Retina (tissue), 1 donor: ENCODE data around the gene SSBP2.
A peak's percentile ranks its signal among the peaks of the same experiment; 100 is the strongest.
"Not testable (repeated sequence)": the region's sequence is repeated elsewhere in the genome, so short reads cannot be mapped to it uniquely, and the experiment has no call there.

Experiments
- DNase-seq: peaks from one replicate; pipeline ENCODE4 v3.0.0-alpha.2; 2016

The SSBP2 gene

DNA sequence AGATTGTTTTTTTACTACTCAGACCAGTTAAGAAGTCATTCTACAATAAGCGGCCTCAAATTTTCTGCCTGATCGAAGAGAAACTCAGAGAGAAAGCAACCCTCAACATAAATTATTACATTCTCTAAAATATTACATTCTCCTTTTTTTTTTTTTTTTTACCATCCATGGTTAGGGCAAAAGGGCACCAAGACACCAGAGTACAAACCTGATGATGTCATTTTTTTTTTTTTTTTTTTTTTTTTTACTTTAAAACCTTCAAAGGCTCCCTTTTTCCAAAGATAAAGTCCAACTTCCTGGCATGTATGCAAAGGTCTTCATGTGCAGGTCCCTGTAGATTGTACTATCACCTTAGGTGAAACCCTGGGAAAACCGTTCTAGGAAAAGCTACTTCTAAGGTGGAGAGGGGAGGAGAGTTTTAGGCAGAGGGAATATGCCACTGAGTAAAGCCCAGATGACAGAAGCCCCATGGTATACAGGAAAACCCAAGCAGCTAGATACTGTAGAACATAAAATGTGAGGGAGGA lies 104.4 kb downstream of the SSBP2 start:
- DNase-seq: no peak

DNA sequence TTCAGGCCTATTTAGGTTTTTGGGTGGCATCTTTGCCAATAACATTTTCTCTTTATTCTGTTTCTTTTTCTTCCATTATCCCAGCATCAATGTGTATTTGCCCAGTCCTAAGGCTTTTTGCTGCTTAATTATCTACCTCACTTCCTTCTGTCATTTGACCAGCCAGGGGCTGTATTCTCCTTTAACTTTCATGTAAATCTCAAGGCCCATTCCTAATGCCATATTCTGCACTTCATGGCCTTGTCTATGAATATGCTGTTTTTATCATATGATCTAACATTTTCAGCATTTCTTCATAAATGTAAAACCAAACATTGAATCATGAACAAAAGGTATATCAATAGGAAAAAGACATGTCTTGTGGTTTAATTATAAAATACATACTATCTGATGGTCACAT lies 108.7 kb downstream of the SSBP2 start:
- no peak for DNase-seq

DNA sequence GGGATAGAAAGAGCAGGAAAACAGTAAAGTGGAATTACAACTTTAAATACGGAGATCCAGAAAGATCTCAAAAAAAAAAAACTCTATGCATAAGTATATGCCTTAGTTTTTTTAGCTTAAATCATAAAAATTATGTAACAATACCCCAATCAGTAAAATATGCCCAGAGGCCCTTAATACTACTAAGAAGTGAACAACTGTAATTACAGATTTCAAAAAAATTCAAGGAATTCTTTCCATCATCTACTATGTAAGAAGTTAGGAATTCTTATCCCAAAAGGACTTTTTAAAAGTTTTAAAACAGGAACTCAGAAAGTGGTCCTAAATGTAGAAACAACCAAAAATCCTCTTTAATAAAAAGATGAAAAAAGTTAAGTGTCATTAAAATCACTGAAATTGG lies 111.3 kb downstream of the SSBP2 start:
- no peak for DNase-seq

DNA sequence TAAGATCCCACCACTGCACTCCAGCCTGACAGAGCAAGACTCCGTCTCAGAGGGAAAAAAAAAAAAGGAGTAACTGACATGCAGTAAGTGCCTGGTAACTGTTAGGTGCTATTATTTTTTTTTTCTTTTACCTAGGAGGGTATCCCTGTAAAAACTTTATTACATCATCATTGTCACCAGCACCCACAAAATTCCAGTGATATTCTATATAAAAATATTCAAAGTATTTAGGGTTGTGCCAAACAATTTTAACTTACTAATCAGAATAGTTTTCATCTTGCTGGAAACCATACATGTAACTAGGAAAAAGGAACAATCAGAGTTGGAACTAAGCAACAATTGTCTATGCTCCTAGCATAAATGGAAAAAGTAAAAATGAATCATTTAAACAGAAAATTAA lies 112.4 kb downstream of the SSBP2 start:
- DNase-seq: no peak

DNA sequence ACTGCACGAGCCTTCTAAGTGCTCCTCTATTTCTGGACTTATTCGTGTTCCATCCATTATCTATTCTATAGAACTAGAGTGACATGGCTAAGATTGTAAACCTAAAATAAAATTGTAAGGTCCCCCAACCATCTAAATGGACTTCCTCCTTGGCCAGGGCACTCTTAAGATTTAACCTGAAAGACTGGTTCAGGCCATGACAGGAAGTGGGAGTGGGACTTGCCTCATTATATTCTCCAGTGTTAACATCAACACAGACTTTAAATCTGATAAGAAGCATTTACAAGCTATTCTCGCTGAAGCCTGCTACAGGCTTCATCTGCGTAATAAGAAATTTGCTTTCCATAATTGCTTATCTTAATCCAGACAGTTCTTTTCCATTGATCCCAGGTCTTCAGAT lies 117.0 kb downstream of the SSBP2 start:
- DNase-seq: no peak

DNA sequence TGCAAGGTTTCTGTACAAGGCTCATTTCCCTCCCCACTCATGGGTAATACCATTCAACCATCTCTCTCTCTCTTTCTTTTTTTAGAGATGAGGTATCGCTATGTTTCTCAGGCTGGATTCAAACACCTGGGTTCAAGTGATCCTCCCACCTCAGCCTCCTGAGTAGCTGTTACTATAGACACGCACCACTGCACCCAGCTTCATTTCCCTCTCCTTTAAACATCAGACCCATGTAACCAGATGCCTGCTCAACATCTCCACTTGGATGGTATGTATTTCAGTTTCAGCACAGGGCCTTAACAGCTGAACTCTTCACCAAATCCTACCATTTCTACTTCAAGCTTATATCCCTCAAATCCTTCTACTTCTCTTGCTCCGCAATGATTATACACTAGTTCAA lies 117.4 kb downstream of the SSBP2 start:
- DNase-seq: no peak

DNA sequence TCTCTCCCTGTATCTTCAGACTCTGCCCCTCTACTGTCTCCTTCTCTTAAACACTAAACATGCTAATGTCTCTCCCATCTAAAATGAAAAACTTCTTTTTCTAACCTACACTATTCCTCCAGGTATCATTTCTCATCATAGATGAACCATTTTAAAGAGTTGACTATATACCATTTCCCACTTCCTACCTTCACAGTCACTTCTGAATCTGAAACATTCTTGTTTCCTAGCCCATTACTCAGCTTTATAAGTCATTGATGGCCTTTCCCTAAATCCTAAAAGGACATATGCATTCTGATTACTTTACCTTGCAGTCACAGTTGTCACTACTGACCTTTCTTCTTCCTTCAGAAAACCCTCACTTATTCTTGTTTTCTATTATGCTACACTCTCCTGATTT lies 118.2 kb downstream of the SSBP2 start:
- no peak for DNase-seq

DNA sequence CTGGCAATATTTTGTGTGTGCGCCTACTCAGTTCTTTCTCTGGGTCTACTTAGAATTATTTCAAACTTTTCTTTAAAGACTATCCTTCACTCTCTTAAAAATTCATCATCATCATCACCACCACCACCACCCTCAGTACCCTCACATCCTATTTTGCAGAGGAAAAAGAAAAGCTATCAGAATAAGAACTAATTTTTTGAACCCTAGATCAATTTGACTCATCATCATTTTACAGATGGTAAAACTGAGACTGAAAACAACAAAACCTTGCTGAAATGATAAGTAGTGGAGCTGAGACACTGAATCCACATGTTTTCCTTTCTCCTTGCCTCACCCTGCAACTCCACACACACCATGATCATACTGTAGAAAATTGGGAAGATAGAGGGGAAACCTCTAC lies 119.3 kb downstream of the SSBP2 start:
- DNase-seq: no peak

DNA sequence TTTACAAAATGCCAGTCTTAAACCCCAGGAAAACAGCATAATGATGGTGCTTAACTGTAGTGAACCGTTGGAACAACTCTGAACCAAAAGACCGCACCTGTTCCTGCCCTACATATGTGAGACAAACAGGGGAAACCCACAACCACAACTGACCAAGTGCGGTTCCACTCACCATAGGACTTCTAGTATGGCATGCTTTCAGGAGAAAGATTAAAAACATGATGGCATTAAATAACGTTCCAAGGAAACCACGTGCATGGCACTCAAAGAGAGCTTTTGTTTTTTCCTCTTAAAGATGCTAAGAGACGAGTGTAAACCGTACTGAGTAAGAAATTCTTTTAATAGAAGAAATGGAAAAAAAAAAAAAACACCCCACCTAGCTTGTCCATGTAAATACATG lies 119.8 kb downstream of the SSBP2 start:
- no peak for DNase-seq

DNA sequence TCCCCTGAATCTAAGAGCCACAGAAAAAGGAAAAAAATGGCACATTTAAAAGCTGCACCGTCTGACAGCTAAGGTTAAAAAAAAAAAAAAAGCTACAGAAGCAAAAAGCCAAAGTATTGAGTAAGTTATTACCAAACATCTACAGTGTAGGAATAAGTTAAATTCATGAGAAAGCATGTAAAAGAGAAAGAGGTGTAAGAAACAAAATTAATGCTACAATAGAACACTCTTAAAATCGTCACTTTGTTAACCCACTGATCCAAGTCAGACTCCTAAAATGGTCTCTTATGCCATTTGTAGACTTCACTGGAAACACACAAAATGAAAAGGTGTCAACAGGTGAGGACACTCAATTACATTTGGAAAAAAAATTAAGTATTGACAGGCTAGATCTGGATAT lies 120.2 kb downstream of the SSBP2 start:
- no peak for DNase-seq

DNA sequence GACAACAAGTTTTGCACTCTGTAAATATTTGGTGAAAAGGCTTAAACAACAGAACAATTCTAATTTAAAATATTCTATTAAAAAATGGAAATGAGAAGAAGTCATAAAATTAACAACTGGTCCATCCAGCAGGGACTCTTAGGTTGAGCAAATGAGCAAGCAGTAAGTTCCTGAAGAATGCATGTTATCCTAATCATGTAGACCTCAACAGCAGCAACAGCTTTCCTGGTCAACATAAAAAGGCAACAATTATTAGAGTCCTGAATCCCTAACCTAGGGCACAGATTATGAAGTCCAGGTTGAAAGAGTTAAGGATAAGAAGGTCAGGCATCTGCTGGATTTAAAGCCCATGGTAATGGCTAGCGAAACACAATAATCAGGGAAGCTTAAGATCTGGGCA lies 120.9 kb downstream of the SSBP2 start:
- no peak for DNase-seq

DNA sequence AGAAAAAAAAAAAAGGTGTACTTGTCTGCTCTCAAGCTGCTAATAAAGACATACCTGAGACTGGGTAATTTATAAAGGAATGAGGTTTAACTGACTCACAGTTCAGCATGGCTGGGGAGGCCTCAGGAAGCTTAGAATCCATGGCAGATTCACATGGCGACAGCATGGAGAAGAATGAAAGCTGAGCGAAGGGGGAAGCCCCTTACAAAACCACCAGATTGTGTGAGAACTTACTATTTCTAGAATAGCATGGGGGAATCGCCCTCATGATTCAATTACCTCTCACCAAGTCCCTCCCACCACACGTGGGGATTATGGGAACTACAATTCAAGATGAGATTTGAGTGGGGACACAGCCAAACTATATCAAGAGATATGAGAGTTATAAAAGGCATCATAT lies 122.8 kb downstream of the SSBP2 start:
- not testable (repeated sequence) for DNase-seq

DNA sequence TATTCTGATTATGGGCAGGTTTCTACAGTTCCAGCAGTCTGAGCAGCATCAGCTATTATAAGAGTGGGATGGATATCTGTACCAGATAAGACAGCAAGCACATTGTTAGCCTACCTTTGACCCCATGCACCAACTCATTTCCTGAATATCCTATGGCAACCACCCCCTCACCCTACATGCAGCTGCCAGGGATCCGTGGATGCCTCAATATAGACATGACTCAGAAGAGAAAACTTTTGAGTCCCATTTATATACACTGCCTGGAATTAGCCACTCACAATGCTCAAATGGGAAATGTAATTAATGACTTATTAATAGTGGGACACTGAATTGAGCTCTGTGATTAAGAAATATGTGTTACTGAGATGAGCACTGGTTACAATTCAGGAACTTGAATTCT lies 124.4 kb downstream of the SSBP2 start:
- peak; percentile 4 for DNase-seq

DNA sequence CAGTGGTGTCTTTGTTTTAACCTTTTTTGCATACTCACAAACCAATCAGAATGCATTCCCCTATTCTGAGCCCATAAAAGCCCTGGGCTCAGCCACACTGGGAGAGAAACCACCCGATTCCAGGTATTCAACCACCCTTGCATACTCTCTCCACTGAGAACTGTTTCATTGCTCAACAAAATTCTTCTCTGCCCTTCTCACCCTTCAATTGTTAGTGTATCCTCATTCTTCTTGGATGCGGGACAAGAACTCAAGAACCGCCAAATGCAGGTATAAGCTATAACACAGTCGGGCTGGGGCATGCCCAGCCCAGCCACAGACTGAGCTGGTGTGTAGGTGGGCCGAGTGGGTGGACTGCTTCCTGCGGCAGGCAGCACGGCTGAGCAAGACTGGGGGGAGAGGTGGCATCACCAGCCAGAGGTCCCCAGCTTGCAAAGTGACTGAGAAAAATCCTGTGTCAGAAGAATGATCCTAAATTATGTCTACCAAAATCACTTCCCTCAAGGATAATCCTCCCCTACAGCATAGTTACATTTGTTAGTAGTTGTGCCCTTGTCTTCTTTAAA lies 141.0 kb downstream of the SSBP2 start:
- no peak for DNase-seq

DNA sequence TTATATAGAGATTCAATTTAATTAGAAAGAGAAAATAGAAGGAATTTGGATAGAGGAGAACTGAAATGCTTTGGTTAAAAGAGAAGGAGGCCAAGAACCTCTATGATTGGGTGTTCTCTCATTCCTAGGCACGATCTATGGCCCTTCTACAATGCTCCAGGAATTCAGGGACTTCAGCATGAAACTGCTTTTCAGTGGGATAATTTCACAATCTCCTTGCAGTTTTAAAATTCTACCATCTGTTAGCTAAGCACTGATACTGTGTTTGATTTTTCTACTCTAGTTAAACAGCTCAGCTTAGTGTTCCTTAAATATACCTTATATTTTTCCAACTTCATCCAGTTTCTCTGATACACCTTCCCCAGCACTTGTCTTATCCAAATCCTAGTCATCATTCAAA lies 141.9 kb downstream of the SSBP2 start:
- DNase-seq: no peak

DNA sequence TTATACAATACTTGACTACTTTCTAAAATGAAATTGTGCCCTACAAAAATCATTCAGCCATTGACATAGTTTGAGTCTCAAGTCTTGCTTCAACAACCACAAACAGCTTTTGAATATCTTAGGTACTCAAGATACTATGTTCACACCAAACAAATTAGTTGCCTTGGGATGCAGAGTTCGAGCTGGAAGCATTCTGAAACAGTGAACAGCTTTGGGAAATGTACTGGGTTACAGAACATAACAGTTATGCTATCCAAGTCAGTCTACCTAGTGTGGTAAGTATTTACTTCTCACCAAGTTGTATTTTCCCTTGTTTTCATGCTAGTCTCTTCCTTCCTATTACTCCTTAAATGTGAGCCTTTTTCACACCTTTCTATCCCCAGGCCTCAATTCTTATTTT lies 143.2 kb downstream of the SSBP2 start:
- no peak for DNase-seq

DNA sequence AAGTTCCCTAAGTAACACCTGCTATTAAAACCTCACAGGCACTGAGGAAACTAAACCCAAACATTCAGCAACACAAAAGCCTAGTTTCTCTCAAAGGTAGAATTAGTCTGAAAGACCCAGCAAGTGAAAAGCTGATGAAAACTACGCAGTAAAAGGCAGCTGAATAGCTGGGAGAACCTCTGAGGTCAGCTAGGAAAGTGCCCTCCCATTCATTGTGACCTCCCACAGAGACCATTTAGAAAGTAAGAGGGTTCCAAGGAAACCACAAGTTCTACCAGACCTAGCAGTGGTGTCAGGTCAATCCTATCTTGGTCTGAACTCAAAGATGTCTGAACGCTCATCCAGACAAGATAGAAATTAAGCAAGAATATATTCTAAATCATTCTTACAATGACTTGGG lies 144.7 kb downstream of the SSBP2 start:
- no peak for DNase-seq

DNA sequence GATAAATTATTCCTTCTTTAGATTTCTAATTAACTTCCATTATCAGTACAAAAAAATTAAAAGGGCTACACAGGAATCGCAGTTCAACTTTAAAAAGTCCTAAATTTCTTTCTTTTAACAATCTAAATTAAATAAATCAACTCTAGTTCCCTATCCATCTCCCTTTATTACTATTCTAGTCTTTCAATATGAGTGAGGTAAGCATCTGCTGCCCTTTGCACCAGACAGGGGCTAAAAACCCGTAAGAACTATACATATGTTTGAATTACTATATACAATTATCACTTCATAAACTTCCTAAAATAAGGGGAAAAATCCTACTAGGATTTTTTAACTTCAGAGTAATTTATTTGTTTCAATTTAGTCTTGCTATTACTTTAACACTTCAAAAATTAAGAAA lies 145.6 kb downstream of the SSBP2 start:
- DNase-seq: no peak

DNA sequence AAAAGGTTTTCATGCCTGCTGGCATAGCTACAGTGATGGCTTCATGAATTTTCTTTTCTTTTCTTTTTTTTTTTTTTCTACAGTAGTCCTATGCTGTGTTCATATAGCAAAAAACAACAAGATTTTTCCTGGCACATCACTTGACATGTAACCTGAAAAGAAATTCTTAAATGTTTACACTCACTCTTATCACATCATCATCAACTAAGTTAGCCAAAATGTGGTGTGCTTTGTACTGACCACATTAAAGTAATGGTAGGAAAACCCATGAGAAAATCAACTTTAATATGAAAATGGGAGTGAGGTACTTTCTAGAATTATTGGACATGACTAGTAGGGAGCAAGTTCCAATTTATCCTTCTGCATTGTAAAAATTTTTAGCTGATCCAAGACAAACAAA lies 146.7 kb downstream of the SSBP2 start:
- no peak for DNase-seq

DNA sequence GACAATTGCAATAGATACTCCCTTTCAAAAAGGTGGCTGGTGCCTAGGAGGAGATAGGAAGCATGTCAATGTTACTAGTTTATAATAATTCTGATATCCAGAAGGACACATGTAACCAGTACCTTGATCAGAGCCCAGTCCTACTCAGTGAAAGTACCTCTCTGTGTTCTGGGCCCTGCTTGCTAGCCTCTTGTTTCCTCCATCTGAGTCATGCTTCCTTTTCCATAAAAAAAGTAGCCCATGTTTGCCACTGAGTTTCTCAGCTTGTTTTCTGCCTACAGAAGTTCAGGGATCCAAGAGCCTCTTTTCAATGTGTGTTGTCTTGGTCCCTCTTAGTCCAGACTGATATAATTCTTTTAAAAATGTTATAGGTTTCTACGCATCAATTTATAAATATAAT lies 149.0 kb downstream of the SSBP2 start:
- no peak for DNase-seq

DNA sequence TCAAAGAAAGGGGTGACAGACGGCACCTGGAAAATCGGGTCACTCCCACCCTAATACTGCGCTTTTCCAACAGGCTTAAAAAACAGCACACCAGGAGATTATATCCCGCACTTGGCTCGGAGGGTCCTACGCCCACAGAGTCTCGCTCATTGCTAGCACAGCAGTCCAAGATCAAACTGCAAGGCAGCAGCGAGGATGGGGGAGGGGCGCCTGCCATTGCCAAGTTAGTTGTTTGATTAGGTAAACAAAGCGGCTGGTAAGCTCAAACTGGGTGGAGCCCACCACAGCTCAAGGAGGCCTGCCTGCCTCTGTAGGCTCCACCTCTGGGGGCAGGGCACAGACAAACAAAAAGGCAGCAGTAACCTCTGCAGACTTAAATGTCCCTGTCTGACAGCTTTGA lies 158.8 kb downstream of the SSBP2 start:
- not testable (repeated sequence) for DNase-seq

DNA sequence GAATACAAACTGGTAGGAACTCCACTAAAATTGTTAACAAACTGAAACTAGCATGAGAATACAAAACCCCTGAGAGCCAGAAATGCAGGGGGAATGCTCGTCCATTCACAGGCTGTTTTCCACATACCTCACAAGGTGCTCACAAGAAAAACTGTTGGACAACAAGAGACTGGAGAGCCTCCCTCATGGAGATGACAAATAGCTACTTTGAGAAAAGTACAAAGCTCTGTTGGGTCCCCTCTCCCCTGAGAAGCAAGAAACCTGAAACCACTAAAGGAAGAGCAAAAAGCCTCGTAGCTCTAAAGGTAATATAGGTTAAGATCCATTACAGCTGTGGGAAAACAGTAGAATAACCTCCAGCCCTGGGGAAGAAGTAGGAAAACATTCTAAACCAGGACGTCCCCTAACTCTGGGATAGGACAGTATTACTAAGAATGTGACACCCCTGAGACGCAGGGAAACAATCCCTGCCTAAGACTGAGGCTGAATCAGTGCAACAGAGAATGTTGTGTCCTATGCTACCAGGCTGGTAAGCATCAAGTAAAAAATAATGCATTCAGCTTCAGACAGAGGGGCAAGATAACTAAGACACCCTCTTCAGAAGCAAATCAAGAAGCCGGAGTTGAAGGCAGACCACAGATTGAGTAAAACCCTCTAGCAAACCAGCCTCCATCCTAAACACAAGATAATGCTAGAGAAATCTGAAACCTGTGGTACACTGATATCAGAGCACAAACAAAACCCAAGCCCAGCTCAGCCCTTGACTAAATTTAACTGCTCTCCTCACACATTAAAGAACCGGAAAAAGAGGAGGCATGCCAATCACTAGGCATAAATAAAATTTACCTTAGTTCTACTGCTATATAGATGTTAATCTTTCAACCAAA lies 160.2 kb downstream of the SSBP2 start:
- DNase-seq: no peak

DNA sequence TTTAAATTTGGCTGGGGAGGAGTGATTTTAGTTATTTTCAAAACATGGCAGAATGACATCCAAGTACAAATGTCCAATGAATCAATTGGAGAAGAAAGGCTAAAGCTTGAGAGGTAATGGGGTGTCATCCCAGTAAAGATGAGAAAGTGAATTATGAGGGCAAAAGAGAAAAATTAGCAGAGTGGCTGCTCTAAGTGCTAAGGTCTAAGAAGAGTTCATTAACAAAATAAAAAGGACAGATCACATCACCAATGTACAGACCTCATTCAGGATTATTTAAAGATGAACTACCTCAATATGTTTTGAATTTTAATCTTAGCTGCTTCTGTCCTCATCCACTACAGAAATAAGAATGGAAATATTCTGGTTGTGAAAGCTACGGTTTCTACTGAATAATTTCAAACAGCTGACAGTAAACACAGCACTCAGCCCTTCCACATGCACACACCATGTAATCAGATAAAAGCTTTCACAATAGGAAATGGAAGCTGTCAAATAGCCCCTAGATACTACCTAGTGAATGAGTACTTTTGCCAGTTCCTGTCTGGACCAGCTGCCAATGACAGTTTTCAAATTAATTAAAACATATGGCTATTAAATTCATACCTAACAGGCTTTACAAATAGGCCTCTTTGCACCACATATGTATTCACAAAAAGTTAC lies 171.5 kb downstream of the SSBP2 start:
- DNase-seq: no peak

DNA sequence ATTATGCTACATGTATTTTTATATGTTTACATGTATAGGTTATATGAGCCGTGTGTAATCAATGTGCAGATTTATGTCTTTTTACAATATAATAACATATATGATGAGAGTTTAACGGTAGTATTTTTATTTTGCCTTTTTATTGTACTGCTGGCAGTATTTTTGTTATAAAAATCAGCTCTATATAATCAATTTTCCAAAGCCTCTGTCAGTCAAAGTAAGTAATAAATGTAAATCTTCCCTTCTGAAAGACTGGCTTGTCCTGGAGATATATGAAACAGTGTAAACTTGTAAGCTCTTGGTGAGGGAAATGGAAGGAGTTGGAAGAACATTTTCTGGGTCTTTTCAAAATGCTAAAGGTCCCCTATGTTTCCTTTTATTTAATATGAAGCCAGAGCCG lies 173.8 kb downstream of the SSBP2 start:
- no peak for DNase-seq
